ENCODE measurements around the gene PSMD13.
"Not testable (repeated sequence)": the region's sequence is repeated elsewhere in the genome, so short reads cannot be mapped to it uniquely, and the experiment has no call there.

DNA sequence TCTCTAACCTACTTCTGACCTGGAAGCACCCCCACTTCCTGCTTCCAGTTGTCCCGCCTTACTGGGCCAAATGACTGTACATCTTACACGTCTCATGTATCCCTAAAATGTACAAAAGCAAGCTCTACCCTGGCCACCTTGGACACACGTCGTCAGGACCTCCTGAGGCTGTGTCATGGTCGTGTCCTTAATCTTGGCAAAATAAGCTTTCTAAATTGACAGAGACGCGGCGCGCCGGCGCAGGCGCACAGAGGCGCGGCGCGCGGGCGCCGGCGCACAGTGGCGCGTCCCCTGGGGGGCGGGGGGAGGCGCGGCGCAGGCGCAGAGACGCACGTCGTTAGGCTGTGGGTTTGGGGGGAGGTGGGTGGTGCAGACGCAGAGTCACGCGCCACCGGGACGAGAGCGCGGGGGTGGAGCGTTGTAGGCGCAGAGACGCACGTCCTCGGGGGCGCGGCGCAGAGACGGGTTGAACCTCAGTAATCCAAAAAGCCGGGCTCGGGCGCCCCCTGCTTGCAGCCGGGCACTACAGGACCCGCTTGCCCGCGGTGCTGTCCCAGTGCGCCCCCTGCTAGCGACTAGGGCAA, 47.5 kb upstream of the PSMD13 start:
- TF ChIP-seq, protein P1, sequence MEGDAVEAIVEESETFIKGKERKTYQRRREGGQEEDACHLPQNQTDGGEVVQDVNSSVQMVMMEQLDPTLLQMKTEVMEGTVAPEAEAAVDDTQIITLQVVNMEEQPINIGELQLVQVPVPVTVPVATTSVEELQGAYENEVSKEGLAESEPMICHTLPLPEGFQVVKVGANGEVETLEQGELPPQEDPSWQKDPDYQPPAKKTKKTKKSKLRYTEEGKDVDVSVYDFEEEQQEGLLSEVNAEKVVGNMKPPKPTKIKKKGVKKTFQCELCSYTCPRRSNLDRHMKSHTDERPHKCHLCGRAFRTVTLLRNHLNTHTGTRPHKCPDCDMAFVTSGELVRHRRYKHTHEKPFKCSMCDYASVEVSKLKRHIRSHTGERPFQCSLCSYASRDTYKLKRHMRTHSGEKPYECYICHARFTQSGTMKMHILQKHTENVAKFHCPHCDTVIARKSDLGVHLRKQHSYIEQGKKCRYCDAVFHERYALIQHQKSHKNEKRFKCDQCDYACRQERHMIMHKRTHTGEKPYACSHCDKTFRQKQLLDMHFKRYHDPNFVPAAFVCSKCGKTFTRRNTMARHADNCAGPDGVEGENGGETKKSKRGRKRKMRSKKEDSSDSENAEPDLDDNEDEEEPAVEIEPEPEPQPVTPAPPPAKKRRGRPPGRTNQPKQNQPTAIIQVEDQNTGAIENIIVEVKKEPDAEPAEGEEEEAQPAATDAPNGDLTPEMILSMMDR (IDR thresholded peaks at IDR 0.05): not testable (repeated sequence)
- TF ChIP-seq ZFX (IDR thresholded peaks at IDR 0.05; ENCODE audit: borderline replicate concordance): not testable (repeated sequence)
